Measurements from ENCODE around the gene HCRTR1. TPM values are rescaled to one million over a fixed set of nuclear protein-coding genes. Genes with fewer than 3 reads are reported as not detected.
A peak's percentile ranks its signal among the peaks of the same experiment; 100 is the strongest.

Gene HCRTR1
- total and polyA plus RNA-seq, 11 donors, result 0.21 to 0.82 (median 0.30) TPM; not detected in 4

GRCh38 chr1:31669786-31670592, 52.5 kb downstream of the HCRTR1 start:
- Histone ChIP-seq H3K4me3 (peak overlapping the region in 10 of 12 donors; percentile 12 to 56 (median 44)), H3K9me3 (no peaks in the 10 kb centered on the region), H3K4me1 (peaks cover 0 to 85% (median 55%) of the 10 kb centered on the region in 12 donors), H3K27ac (peak overlapping the region; percentile 17 to 90 (median 72)), H3K36me3 (peaks cover 0 to 6% (median 0%) of the 10 kb centered on the region in 9 donors), H3K27me3 (peaks cover 0 to 4% (median 0%) of the 10 kb centered on the region in 9 donors)
- WGBS, 4 donors, result 3 to 5% (median 3%) methylated on average over 28 to 30 of the region's 30 CpGs
- intact Hi-C loops (cut with DNase I), result loop anchor here (1.0 to 10.0 kb wide), 10 partner anchors 32 to 395 kb away; partner anchors contain the start of gene COL16A1 (in 1 of the 10)
- peak; percentile 74 to 86 (median 83) for DNase-seq
- TF ChIP-seq POLR2A (IDR thresholded peaks at IDR 0.05) (no peak), CTCF (IDR thresholded peaks at IDR 0.05) (peak in 7 of 12 donors; percentile 1 to 25 (median 17))
- ATAC-seq, result peak; percentile 58 to 78 (median 66)

GRCh38 chr1:31670593-31670964, 53.1 kb downstream of the HCRTR1 start:
- WGBS, 4 donors, result 7 to 44% (median 36%) methylated on average over 4 to 6 of the region's 6 CpGs
- H3K9me3 ChIP-seq, result no peaks in the 10 kb centered on the region
- H3K27ac ChIP-seq, result peak overlapping the region; percentile 17 to 90 (median 72)
- peaks cover 0 to 4% (median 0%) of the 10 kb centered on the region in 9 donors for H3K36me3 ChIP-seq
- TF ChIP-seq CTCF (IDR thresholded peaks at IDR 0.05) (peak in 1 of 12 donors; percentile 3), POLR2A (IDR thresholded peaks at IDR 0.05) (no peak)
- H3K4me1 ChIP-seq, result peaks cover 0 to 91% (median 55%) of the 10 kb centered on the region in 12 donors
- no peak for ATAC-seq
- H3K4me3 ChIP-seq, result peak overlapping the region in 10 of 12 donors; percentile 12 to 56 (median 44)
- intact Hi-C loops (cut with DNase I), result loop anchor here in 7 of 10 donors (1.0 to 5.0 kb wide), 4 partner anchors 42 to 47 kb away; no protein-coding TSS in a partner anchor
- peak in 1 of 5 donors; percentile 46 for DNase-seq
- peaks cover 0 to 4% (median 0%) of the 10 kb centered on the region in 9 donors for H3K27me3 ChIP-seq

- intact Hi-C loops (cut with DNase I), result loop anchor here in 5 of 10 donors (2.0 to 5.0 kb wide), 3 partner anchors 41 to 46 kb away; no protein-coding TSS in a partner anchor
- Histone ChIP-seq H3K36me3 (no peaks in the 10 kb centered on the region), H3K9me3 (no peaks in the 10 kb centered on the region), H3K27me3 (peaks cover 0 to 4% (median 0%) of the 10 kb centered on the region in 9 donors), H3K27ac (peak overlapping the region in 10 of 12 donors; percentile 6 to 90 (median 74)), H3K4me3 (peak overlapping the region in 1 of 12 donors; percentile 49), H3K4me1 (peaks cover 0 to 93% (median 52%) of the 10 kb centered on the region in 12 donors)
- 70 to 80% (median 75%) methylated on average over 6 to 11 of the region's 11 CpGs for WGBS, 4 donors
- no peak for ATAC-seq
- TF ChIP-seq POLR2A (IDR thresholded peaks at IDR 0.05) (no peak), CTCF (IDR thresholded peaks at IDR 0.05) (no peak)
- no peak for DNase-seq
Observed at GRCh38 chr1:31671147-31671546, 53.7 kb downstream of the HCRTR1 start.

Data from heart left ventricle (tissue), 16 donors.